Endothelial cell of umbilical vein (primary cell): ENCODE results near the gene ZBED4. TPM values are rescaled to one million over a fixed set of nuclear protein-coding genes. Genes with fewer than 3 reads are reported as not detected.

ENCODE experiments used
- Bru-seq: library from RNA; stranded (reverse); fragments of 400-500 nt; gene quantifications from one replicate; lab custom pipeline; 2021; lab: Mats Ljungman, UMichigan
- BruChase-seq, 2 experiments: library from RNA; stranded (reverse); fragments of 400-500 nt; gene quantifications; one replicate each; lab custom pipeline; 2021; lab: Mats Ljungman, UMichigan
- BruUV-seq: library from RNA; stranded (reverse); fragments of 400-500 nt; replicated peaks from 2 replicates; lab custom pipeline; 2021; lab: Mats Ljungman, UMichigan
- CTCF ChIA-PET: fragments of 300-600, 350-600 bp; sonication (Branson Sonifier 250); formaldehyde crosslinking; loops from one replicate; lab custom pipeline; 2021; ENCODE audit warnings: antibody characterized with exemption, inconsistent platforms; lab: Charles Lee
- POLR2A ChIA-PET: fragments of 300-600, 350-600 bp; sonication (Branson Sonifier 250); formaldehyde crosslinking; loops from one replicate; lab custom pipeline; 2021; ENCODE audit warnings: antibody characterized with exemption, inconsistent platforms; lab: Charles Lee
- DNase-seq: peaks from one replicate; pipeline ENCODE4 v3.0.0-alpha.2; 2011; ENCODE audit warnings: low read depth, low spot score
- FAIRE-seq: peaks from 2 replicates; lab custom pipeline; 2011; peaks lifted over from hg19 to GRCh38; lab: Jason Lieb, UNC
- H2AFZ ChIP-seq: 2 replicates; pipeline ENCODE4 v1.6.0; 2012; ENCODE audit warnings: low read depth, low read length, control low read depth, inconsistent platforms
- H3K27ac ChIP-seq: 2 replicates; pipeline ENCODE4 v1.5.1; 2011; ENCODE audit warnings: low read depth, mild to moderate bottlenecking, control low read depth, low read length, moderate library complexity; ENCODE audit not compliant: insufficient read depth
- H3K27me3 ChIP-seq, 2 experiments: 2 replicates each; pipeline versions ENCODE4 v1.6.0 to v1.6.1; 2011; ENCODE audit warnings: low read length in 2 of 2, mixed read lengths in 1 of 2; ENCODE audit not compliant: control insufficient read depth in 2 of 2, insufficient read depth in 2 of 2
- H3K36me3 ChIP-seq, 2 experiments: 2 replicates in 1 of 2; 3 replicates in 1 of 2; pipeline ENCODE4 v1.5.1; 2011; ENCODE audit warnings: low read length in 2 of 2, mild to moderate bottlenecking in 1 of 2, moderate library complexity in 1 of 2; ENCODE audit not compliant: control insufficient read depth in 2 of 2, insufficient read depth in 2 of 2; ENCODE audit errors: extremely low read depth in 1 of 2
- H3K4me1 ChIP-seq: 3 replicates; pipeline ENCODE4 v1.5.1; 2011; ENCODE audit warnings: mild to moderate bottlenecking, low read length; ENCODE audit not compliant: control insufficient read depth, insufficient read depth; ENCODE audit errors: extremely low read depth
- H3K4me2 ChIP-seq: 2 replicates; pipeline ENCODE4 v1.6.1; 2011; ENCODE audit warnings: low read length, control low read depth, mixed read lengths; ENCODE audit not compliant: insufficient read depth
- H3K4me3 ChIP-seq, 3 experiments: fragments of 200-600 bp in 1 of 3; sonication (generic), shearing (Covaris generic) in 1 of 3; replicated peaks in 1 of 3; 2 replicates each; pipeline ENCODE4 v1.5.1; 2011 to 2016; ENCODE audit warnings: control low read depth in 3 of 3, low read length in 3 of 3, mild to moderate bottlenecking in 2 of 3, inconsistent platforms in 1 of 3, low read depth in 1 of 3, moderate library complexity in 1 of 3; ENCODE audit not compliant: insufficient read depth in 1 of 3
- H3K79me2 ChIP-seq: 2 replicates; pipeline ENCODE4 v1.6.0; 2012; ENCODE audit warnings: low read length, inconsistent platforms; ENCODE audit not compliant: control insufficient read depth, insufficient read depth
- H3K9ac ChIP-seq: replicated peaks from 2 replicates; pipeline ENCODE3; 2011; ENCODE audit warnings: low read length, control low read depth; ENCODE audit not compliant: insufficient read depth; ENCODE audit errors: extremely low read depth
- H3K9me1 ChIP-seq: replicated peaks from 3 replicates; pipeline ENCODE4 v1.6.0; 2011; ENCODE audit warnings: mild to moderate bottlenecking, low read length; ENCODE audit not compliant: control insufficient read depth, insufficient read depth; ENCODE audit errors: extremely low read depth
- H3K9me3 ChIP-seq: replicated peaks from 2 replicates; pipeline ENCODE4 v1.5.1; 2012; ENCODE audit warnings: low read length, inconsistent platforms; ENCODE audit not compliant: control insufficient read depth, insufficient read depth
- H4K20me1 ChIP-seq: replicated peaks from 2 replicates; pipeline ENCODE3; 2011; ENCODE audit warnings: mild to moderate bottlenecking, low read length; ENCODE audit not compliant: control insufficient read depth, insufficient read depth; ENCODE audit errors: extremely low read depth
- CTCF ChIP-seq, 2 donors: IDR thresholded peaks; 1 replicate in 1 of 2; 2 replicates in 1 of 2; pipeline ENCODE4 v1.5.1; 2011; ENCODE audit warnings: low read length in 2 of 2, mild to moderate bottlenecking in 2 of 2, moderate library complexity in 2 of 2, control low read depth in 1 of 2, inconsistent platforms in 1 of 2, low read depth in 1 of 2; ENCODE audit not compliant: insufficient read depth in 1 of 2; ENCODE audit errors: extremely low read depth in 1 of 2
- GATA2 ChIP-seq: IDR thresholded peaks from 2 replicates; pipeline ENCODE4 v1.7.0; 2011; ENCODE audit warnings: low read depth, mild to moderate bottlenecking, moderate library complexity, mixed read lengths, low read length; ENCODE audit not compliant: insufficient read length, insufficient read depth
- POLR2A ChIP-seq: IDR thresholded peaks from 2 replicates; pipeline ENCODE4 v1.6.1; 2012; ENCODE audit warnings: low read depth, mild to moderate bottlenecking, control low read depth, low read length
- POLR2AphosphoS5 ChIP-seq: IDR thresholded peaks from 2 replicates; pipeline ENCODE4 v1.6.1; 2012; ENCODE audit warnings: low read depth, mild to moderate bottlenecking, control low read depth, low read length, moderate library complexity; ENCODE audit not compliant: insufficient read depth
- dilution Hi-C: fragments of 300-500 bp; cut with MboI; formaldehyde crosslinking; loops from one replicate; pipeline ENCODE4 v1.15.0; 2019; ENCODE audit warnings: low sequenced_read_pairs; ENCODE audit not compliant: extremely low pct_ligation_motif_present
- intact Hi-C: fragments of 100-400 bp; cut with micrococcal nuclease; formaldehyde crosslinking; loops from one replicate; pipeline ENCODE4 v1.10.0; 2022
- long read RNA-seq: library from polyadenylated mRNA; stranded (forward); transcript quantifications from one replicate; pipeline ENCODE4 v2.0.0, GENCODE V29; 2021
- polyA minus RNA-seq, 3 experiments: library from RNA; depleted of rRNA, polyadenylated mRNA; stranded (reverse); fragments of >200 nt; gene quantifications; 1 replicate in 1 of 3; 2 replicates in 2 of 3; pipeline ENCODE4 v1.2.3, GENCODE V29; 2011
- polyA plus RNA-seq, 4 experiments: library from polyadenylated mRNA; depleted of rRNA in 3 of 4; stranded (reverse) in 3 of 4; unstranded in 1 of 4; fragments of >200 nt; gene quantifications; 2 replicates each; pipeline versions ENCODE4 v1.2.1 to v1.2.3, GENCODE V29; 2011 to 2012; ENCODE audit warnings: missing spikeins in 1 of 4
- total RNA-seq: library from RNA; stranded (reverse); gene quantifications from 2 replicates; pipeline ENCODE4 v1.2.3, GENCODE V29; 2021

ZBED4 gene
- total RNA-seq = 18.2 and 18.6 TPM in 2 replicates
- polyA plus RNA-seq = 6.4 and 8.6 TPM in 2 replicates
- 9.1 and 9.3 TPM in 2 replicates for polyA plus RNA-seq (2011; cell fraction: cytosol; rRNA removed)
- polyA plus RNA-seq (2011; cell fraction: nucleus; rRNA removed) = 13.5 and 14.1 TPM in 2 replicates
- 12.3 and 13.1 TPM in 2 replicates for polyA plus RNA-seq (2012)
- 14.1 TPM in 2 replicates for polyA minus RNA-seq
- 5.0 TPM for polyA minus RNA-seq (2011; cell fraction: cytosol; rRNA and poly(A)+ RNA removed)
- polyA minus RNA-seq (2011; cell fraction: nucleus; rRNA and poly(A)+ RNA removed) = 14.1 and 14.9 TPM in 2 replicates
- Bru-seq, nascent RNA = percentile 85 among the genes with signal in this experiment
- percentile 91 among the genes with signal in this experiment for BruChase-seq, experiment 1, labeled RNA remaining after a 6-hour chase
- BruChase-seq, experiment 2, labeled RNA remaining after a 2-hour chase = percentile 95 among the genes with signal in this experiment
- long read RNA-seq, full-length matches to known transcripts = 14 of 26 reads
- long read RNA-seq, partial matches to known transcripts = 0 of 26 reads
- long read RNA-seq, other reads (novel, unspliced or antisense) = 12 of 26 reads

GRCh38 chr22:49852898-49853894 is at the start of gene ZBED4:
Gene ZBED4 (plus strand): TSS chr22:49853844. CDS start chr22:49883663, 29,819 bp downstream.
- peak within 1 kb of the TSS; percentile 98 for H2AFZ ChIP-seq
- CTCF ChIA-PET = no interaction called here
- H3K27ac ChIP-seq = peak within 1 kb of the TSS; percentile 74
- no peaks in the 10 kb centered on the region for H3K9me1 ChIP-seq
- intact Hi-C loops (loop anchor here (1.0 to 5.0 kb wide), 3 partner anchors 25 to 259 kb away; partner anchors contain the start of genes ALG12 and CRELD2), dilution Hi-C loops (no loop called here)
- peaks cover 22% of the 10 kb centered on the region for H3K4me1 ChIP-seq
- no peaks in the 10 kb centered on the region for H3K36me3 ChIP-seq
- peak; percentile 89 for FAIRE-seq
- BruUV-seq = TSS peak; percentile 50
- H4K20me1 ChIP-seq = peaks cover 7% of the 10 kb centered on the region
- POLR2A ChIA-PET = no interaction called here
- H3K9me3 ChIP-seq = no peaks in the 10 kb centered on the region
- DNase-seq = peak; percentile 97
- H3K9ac ChIP-seq = peak within 1 kb of the TSS; percentile 94
- peak within 1 kb of the TSS; percentile 97 for H3K4me2 ChIP-seq
- H3K79me2 ChIP-seq = peaks cover 40% of the 10 kb centered on the region
- H3K27me3 ChIP-seq = peaks cover 8 to 22% of the 10 kb centered on the region in 2 experiments
- peak; percentile 60 for TF ChIP-seq POLR2AphosphoS5
- TF ChIP-seq POLR2A = peak; percentile 78
- TF ChIP-seq GATA2 = no peak
- TF ChIP-seq CTCF (IDR thresholded peaks at IDR 0.05; ENCODE audit: extremely low read depth in 1 of 2, insufficient read depth in 1 of 2, low read depth in 1 of 2, low read length in 2 of 2) = no peak
- peak within 1 kb of the TSS; percentile 83 to 99 (median 86) for H3K4me3 ChIP-seq
